SIG-M5 treated with dmso at 0.1 percent for 504 hours (cell line): Measurements from ENCODE around the gene RNF150.

ENCODE experiments used
- DNase-seq: peaks from one replicate; lab custom pipeline; 2025; ENCODE audit not compliant: unreplicated experiment; lab: John Stamatoyannopoulos, UW

Gene RNF150

DNA sequence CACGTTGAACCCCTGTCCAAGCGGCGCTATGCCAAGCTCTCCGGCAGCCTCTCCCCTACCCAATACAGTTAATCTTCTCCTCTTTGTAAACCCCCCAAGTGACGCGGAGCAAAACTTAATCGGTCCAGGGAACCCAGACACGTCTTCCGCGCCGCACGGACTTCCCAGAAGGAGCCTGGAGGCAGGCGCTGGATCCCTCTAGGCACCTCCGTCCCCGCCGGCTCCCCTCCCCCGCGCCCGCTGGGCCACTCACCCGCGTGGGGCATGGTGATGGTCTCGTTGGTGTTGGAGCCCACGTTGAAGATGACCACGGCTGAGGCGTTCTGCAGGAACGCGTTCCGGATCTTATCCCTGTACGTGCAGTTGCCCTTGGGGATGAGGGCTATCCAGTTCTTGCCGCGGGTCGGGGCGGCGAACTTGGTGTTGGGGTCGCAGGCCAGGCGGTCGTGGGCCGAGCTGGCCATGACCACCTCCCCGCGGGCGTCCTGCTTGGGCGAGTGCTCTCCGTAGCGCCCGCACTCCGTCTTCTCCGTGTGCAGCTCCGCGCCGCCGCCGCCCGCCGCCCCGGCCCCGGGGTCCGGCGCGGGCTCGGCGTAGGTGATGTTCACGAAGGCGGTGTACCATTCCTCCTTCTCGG is 1.1 kb downstream of the RNF150 start:
- DNase-seq = no peak

DNA sequence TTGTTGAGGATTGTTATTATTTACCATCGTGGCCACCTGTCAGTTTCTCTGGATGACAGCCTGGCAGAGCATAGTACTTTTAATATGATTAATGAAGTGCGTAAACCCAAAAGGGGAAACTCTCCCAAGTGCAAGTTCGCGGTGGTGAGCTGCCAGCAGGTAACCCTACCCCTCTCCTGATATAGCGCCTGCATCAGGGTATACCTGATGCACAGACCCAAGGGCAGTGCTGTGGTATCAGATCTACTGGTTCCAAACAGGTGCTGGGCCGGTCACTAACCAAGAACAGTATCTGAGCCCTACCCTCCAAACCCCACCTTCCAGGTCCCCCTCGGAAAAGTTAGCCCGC is 1.6 kb downstream of the RNF150 start:
- no peak for DNase-seq

DNA sequence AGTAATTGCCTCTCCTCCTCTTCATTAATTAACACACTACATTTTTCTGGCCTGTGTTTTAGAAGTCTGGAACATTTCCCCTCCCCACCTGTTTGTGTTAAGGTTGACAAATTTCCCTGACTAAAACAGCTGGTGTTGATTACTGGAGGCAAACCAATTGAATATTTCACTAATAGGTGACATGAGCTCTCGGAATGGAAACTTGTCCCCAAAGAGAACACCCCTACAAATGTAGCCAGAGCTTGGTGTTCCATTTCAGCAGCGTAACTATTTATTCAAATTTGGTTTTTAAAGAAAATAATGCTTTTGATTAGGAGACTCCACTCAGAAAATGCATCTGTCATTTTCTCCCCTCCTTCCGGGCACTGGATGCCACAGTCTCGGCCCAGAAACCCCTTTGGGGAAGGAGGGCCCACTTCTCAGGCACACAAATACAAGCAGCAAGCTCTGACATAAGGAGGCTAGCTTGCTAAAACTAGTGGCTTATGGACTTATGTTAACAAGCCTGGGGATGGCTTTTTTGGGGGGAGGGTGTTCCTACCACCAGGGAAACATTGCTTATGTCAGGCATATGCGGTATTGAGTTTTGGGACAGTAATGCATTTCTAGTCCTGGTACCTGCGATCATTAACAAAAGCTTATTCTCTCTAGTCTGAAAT is 2.2 kb downstream of the RNF150 start:
- DNase-seq = no peak

GRCh38 chr4:141127884-141128283 is 5.4 kb downstream of the RNF150 start:
- DNase-seq = no peak

DNA sequence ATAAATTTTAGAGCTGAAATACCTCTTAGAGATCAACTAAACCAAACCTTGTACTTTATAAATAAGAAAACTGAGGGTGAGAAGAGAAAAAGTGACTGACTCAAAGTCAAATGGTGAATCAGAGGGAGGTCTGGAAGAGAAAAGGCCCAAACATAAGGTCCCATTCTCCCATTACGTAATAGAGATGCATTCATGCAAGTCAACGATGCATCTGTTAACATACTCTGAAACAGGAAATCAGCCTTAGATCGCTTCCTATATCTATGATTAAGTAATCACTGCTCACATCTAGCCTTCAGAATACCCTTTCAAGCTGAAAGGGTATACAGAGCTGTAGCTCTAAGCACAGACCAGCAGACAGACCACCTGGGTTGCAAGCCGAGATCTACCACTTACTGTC is 6.5 kb downstream of the RNF150 start:
- no peak for DNase-seq

DNA sequence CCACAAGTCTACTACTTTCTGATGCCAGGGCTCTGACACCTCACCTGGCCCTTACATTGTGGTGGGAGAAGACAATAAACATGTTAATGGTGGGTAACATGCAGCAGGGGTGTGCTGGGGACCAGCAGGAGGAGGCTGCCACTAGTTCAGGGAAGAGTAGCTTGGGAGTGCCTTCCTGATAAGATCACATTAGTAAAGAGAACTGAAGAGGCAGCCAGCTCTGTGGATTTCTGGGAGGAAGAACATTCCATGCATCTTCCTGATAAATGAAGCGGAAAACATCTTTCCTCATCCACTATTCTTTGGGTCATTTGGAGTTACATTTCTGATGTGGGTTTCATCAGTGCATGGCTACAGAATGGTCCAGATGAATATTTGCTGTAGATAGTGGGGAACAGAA is 9.0 kb downstream of the RNF150 start:
- no peak for DNase-seq

- no peak for DNase-seq
These were observed 11.4 kb downstream of the RNF150 start for GRCh38 chr4:141121768-141122454.

DNA sequence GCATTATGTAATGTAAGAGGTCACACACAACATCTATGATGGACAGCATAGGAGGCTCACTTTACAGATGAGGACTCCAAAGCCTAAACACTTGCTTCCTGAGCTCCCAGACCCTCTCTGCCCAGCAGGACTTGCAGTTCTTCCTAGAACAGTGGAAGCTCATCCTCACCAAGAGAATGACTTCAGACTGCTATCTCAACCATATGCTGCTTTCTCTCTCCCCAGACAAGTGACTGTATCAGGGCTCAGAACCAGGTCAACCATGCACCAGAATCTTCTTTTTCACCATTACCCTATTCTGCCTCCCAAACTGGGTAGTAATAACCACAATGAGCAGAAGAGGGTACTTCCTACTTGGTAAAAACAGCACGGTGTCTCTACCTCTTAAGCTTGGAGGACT is 12.2 kb downstream of the RNF150 start:
- DNase-seq = no peak

- no peak for DNase-seq
These were observed 13.2 kb downstream of the RNF150 start for GRCh38 chr4:141120036-141120593.

GRCh38 chr4:141119071-141119470 is 14.2 kb downstream of the RNF150 start:
- DNase-seq = no peak

GRCh38 chr4:141118381-141118780 is 14.9 kb downstream of the RNF150 start:
- no peak for DNase-seq

DNA sequence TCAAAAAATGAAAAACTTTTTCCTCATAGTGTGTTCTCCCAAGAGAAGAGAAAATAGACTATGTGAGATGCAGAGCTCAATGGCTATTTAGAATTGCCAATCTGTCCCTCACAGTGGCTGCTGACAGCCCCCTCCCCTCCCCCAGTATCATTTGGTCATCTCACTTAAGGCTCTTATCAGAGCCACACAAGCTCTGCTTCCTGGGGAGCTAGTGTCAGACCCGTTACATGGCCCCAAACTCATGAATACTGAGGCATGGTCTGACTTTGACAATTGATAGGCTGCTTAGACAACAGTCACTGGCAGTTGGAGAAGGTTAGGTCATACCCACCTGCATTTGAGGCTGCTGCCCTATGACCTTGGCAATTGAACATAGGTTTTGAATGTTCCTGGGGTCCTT is 15.3 kb downstream of the RNF150 start:
- no peak for DNase-seq

GRCh38 chr4:141109983-141110382 is 23.3 kb downstream of the RNF150 start:
- DNase-seq = no peak

- DNase-seq = no peak
These were observed 25.3 kb downstream of the RNF150 start for GRCh38 chr4:141107927-141108326.

DNA sequence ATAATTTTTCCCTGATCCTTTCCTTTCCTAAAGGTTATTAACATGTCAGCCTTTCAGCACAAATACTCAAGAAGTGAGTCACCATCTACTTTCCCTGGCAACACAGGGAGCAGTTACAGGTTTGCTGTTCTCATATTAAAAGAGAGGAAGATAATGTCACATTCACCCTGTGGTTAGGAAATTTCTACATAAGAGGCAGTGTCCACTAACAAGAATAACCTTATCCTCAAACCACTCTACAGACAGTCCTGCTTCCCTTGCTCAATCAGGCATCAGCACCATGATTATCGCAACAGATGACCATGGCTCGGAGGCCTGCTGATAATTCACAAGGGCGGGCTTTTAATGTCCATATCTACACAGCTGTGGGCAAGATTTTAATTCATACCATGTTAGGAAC is 30.9 kb downstream of the RNF150 start:
- no peak for DNase-seq

DNA sequence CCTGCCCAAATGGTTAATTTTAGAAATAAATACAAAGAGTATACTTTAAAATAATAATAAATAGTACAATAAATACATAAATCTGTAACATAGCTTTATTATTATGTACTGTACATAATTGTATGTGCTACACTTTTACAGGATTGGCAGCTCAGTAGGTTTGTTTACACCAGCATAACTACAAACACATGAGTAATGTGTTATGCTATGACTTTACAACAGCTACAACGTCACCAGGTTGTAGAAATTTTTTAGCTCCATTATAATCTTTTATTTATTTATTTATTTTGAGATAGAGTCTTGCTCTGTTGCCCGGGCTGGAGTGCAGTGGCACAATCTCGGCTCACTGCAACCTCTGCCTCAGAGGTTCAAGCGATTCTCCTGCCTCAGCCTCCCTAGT is 31.8 kb downstream of the RNF150 start:
- DNase-seq = no peak

GRCh38 chr4:141099326-141099725 is 33.9 kb downstream of the RNF150 start:
- DNase-seq = no peak

GRCh38 chr4:141098163-141098562 is 35.1 kb downstream of the RNF150 start:
- no peak for DNase-seq

GRCh38 chr4:141090473-141090872 is 42.8 kb downstream of the RNF150 start:
- DNase-seq = no peak

GRCh38 chr4:141081921-141082395 is 51.3 kb downstream of the RNF150 start:
- no peak for DNase-seq

DNA sequence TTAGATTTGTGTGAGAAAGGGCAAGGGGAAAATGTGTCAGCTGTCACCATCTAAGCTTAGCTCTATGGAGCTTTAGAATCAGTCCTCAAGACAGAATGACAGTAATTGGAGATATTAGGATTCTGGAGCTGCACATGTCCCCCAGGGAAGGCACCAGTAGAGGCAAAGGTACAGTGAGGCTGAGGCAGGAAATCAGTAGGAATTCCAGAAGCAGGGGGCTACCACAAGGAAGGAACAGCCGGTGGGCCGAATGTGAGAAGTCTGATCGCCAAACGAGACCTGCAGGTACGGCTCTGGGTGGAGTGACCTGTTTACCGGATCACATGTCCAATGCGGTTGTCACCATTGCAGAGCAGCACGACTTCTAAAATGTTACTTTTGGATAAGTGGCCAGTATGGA is 52.6 kb downstream of the RNF150 start:
- DNase-seq = no peak

DNA sequence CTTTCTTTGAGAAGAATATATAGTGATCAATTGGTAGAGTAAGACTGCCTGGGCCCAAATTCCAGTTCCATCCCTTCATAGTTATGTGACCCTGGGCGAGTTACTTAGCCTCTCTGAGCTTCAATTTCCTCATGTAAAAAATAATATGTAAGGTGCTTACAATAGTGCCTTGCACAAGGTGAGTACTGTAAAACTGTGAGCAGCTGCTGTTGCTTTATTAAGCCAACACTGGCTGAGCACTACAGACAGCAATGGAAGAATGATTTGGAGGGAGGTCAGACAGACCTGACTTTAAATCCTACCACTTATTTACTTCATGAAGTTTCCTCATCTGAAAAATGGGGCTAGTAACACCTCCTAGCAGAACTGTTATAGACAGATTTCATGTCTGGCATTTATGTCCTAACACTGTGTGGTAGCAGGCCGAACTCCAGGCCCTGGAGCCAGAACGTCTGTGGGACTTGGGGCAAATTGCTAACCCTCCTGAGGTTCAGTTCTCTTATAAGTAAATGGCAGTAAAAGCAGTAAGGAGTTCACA is 53.8 kb downstream of the RNF150 start:
- DNase-seq = no peak
